HFF-Myc (cell line): ENCODE measurements around the gene CYP17A1.

Source experiments
- DNase-seq: peaks from one replicate; pipeline ENCODE4 v3.0.0-alpha.2; 2011; ENCODE audit warnings: low read depth; ENCODE audit errors: extremely low read depth
- H3K4me3 ChIP-seq: replicated peaks from 2 replicates; pipeline ENCODE4 v1.5.1; 2011; ENCODE audit warnings: low read depth, mild to moderate bottlenecking, control low read depth, low read length
- TF ChIP-seq, protein P1 (sequence below): IDR thresholded peaks from 2 replicates; pipeline ENCODE4 v1.5.1; 2012; ENCODE audit warnings: mild to moderate bottlenecking, low read depth, low read length, control low read depth; ENCODE audit errors: missing control alignments

CYP17A1 gene

DNA sequence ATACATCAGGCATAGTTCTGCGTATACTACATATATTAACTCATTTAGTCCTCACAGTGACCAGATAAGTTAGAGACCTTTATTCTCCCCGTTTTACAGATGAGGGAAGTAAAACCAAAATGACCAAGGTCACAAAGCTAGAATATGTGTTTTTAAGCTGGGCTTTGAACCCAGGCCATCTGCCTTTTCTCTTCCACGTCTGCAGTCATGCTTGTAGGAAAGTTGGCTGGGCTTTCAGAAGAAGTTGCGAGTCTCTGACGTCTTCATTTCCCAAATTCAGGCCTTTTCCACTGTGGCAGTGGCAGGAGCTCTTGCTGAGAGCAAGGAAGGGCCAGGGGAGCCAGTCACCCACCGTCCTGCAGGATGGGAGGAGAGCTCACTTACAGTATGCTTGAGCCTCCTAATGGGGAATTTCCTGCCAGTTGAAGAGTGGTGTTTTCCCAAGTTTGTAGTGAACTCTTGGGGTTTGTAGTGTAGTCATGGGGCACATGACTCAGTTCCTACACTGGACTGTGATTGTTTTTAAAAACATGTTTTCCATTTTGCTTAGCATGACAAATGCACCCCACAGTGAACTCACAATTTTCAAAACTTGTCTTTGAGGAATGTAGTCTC, 34.2 kb downstream of the CYP17A1 start:
- TF ChIP-seq, protein P1, sequence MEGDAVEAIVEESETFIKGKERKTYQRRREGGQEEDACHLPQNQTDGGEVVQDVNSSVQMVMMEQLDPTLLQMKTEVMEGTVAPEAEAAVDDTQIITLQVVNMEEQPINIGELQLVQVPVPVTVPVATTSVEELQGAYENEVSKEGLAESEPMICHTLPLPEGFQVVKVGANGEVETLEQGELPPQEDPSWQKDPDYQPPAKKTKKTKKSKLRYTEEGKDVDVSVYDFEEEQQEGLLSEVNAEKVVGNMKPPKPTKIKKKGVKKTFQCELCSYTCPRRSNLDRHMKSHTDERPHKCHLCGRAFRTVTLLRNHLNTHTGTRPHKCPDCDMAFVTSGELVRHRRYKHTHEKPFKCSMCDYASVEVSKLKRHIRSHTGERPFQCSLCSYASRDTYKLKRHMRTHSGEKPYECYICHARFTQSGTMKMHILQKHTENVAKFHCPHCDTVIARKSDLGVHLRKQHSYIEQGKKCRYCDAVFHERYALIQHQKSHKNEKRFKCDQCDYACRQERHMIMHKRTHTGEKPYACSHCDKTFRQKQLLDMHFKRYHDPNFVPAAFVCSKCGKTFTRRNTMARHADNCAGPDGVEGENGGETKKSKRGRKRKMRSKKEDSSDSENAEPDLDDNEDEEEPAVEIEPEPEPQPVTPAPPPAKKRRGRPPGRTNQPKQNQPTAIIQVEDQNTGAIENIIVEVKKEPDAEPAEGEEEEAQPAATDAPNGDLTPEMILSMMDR: no peak
- DNase-seq: peak; percentile 73
- no peak overlapping the region for H3K4me3 ChIP-seq

DNA sequence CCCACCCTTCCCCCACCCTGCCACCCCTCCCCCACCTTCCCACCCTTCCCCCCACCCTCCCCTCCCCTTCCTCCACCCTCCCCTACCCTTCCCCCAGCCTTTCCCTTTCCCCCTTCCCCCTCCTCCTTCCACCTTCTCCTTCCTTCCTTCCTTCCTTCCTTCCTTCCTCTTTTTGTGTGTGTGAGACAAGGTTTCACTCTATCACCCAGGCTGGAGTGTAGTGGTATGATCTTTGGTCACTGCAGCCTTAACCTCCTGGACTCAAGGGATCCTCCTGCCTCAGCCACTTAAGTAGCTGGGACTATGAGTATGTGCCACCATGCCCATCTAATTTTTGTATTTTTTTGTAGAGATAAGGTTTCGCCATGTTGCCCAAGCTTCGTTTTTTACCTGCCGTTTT, 35.2 kb downstream of the CYP17A1 start:
- no peak for DNase-seq
- H3K4me3 ChIP-seq: no peak overlapping the region
- TF ChIP-seq, protein P1: no peak

DNA sequence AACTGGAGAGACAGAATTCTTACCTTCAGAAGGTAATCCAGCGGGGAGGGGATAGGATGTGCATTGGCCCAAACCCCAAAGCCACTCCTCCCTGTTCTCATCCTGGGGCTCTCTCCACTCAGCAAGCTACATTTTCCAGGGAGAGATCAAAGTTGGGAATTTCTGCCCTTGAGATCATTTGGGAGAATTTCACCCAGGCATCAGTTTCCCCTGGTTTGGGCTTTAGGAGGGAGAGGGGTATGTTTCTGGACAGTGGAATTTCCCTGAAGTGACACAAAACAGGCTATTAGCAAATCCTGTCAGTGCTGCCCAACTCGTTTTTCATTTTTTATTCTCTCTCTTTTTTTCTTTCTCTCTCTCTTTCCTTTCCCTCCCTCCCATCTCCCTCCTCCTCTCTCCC, 35.7 kb downstream of the CYP17A1 start:
- no peak overlapping the region for H3K4me3 ChIP-seq
- TF ChIP-seq, protein P1: no peak
- DNase-seq: no peak

DNA sequence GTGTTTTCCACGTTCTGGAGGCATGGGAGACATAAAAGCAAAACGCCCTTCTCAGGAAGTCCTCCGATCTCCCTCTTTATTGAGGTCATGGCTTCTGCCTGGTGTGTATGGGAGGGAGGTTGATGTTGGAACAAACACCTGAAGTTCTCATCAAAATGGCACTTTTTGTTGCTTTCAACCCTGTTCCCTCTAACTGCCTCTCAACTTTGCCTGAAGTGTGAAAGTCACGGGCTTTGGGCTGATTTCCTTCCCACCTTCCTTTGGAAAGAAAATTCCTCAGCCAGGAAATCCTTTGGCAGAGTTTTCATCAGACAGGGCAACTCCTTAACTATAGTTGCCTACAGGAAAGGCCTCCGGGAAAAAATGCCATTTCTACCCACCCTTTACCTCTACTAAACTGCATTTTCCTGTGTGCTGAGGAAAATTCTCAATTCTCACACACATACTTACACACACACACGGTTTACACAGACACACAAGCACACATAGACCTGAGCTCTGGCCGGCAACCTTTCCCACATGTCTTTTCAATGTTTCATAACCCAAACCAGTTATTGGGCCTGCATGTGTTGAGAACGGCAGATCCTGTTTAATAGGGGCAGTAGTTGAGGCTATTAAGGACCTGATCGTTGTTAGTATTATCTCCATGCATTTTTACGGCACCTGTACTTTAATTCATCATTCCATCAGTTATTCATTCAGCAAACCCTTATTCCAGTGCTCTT, 36.4 kb downstream of the CYP17A1 start:
- DNase-seq: no peak
- TF ChIP-seq, protein P1: no peak
- no peak overlapping the region for H3K4me3 ChIP-seq

DNA sequence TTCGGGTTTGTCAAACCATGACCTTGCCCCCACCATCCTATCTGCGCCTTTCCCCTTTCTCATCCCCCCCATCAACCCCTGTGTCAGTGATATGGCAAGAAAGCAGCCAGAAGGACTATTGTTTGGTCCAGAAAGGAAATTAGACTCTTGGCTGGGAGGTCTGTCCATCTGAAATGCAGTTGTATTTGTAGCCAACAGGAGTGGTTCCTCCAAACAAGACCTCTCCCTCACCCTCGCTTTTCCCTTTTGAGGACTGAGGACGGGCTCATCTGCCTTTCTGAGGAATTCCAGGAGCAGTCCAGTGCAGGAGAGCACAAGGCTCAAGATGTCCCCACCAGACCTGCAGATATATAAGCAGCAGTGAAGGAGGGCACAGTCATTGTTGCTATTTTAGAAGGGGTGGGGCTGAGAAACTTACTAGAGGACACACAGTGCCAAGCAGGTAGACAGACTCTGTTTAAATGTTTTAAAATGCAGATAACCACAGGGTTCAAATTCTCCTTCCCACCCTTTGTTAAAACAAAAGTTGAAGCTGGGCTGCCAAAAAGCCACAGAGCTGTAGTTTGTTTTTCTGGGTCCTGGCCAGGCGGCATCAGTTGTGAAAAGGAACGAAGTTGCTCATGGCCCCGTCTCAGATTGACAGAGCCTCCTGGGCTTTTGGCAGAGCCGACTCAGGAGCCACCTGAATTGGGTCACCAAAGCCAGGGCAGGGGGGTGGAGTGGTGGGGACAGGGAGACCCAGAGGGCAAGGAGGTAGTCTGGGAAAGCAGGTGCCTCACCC, 37.3 kb downstream of the CYP17A1 start:
- TF ChIP-seq, protein P1: no peak
- no peak for DNase-seq

DNA sequence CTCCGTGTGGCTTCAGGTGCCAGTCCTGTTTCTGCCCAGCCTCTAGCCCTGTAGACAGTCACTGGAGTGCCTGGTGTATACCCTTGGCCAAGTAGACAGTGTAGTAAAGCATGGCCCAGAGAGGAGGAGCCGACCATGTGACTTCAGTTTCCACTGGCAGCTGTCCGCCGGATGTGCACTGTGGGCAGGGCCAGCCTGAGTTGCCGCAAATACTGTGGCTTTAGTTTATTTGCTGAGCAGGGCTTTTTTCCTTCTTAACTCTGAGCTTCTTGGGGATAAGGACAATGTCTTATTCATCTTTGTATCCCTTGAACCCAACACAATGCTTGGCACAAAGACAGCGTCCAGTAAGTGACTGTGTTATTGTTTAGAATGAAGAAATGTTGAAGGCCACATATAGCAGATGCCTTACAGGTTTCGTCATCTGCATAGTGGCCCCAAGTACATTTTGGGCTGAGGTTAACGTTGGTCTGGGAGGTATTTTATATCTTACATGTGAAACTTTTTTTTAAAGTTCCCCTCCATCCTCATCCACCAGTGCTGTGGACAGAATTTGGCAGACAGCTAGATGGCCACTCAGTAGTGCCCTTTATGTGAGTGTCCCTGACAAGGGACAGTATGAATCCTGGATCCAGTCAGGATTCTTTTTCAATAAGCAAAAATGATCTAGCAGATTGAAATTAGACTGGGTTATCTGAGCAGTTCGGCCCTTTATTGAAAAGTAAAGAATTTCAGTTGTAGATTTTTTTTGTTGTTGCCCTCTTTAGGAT, 40.6 kb downstream of the CYP17A1 start:
- no peak for DNase-seq
- TF ChIP-seq, protein P1: no peak
- no peak overlapping the region for H3K4me3 ChIP-seq

More for the DNA sequence above, 37.3 kb downstream of the CYP17A1 start:
- no peak overlapping the region for H3K4me3 ChIP-seq
